PFSK-1 (cell line): ENCODE results near the gene NR2E3.

Experiments used
- FOXP2 ChIP-seq: optimal IDR thresholded peaks from 2 replicates; pipeline ENCODE3; 2011; ENCODE audit warnings: borderline replicate concordance, control low read depth, inconsistent platforms; ENCODE audit not compliant: insufficient read depth; ENCODE audit errors: extremely low read length, extremely low read depth
- POLR2AphosphoS5 ChIP-seq: IDR thresholded peaks from 2 replicates; pipeline ENCODE4 v1.6.1; 2012; ENCODE audit warnings: low read depth, mild to moderate bottlenecking, control low read depth, low read length, moderate library complexity
- SIN3A ChIP-seq: IDR thresholded peaks from 2 replicates; pipeline ENCODE4 v1.6.1; 2012; ENCODE audit warnings: mild to moderate bottlenecking, low read length, moderate library complexity, borderline replicate concordance; ENCODE audit not compliant: insufficient read depth
- TAF1 ChIP-seq: IDR thresholded peaks from 2 replicates; pipeline ENCODE4 v1.6.1; 2012; ENCODE audit warnings: low read length, control low read depth, borderline replicate concordance; ENCODE audit not compliant: insufficient read depth
- TF ChIP-seq, protein P1 (sequence below), 2 experiments: IDR thresholded peaks; 2 replicates each; pipeline versions ENCODE4 v1.6.1 to v1.8.0; 2011 to 2012; ENCODE audit warnings: low read depth in 2 of 2, low read length in 2 of 2, control low read depth in 1 of 2, inconsistent platforms in 1 of 2, mild to moderate bottlenecking in 1 of 2, moderate library complexity in 1 of 2; ENCODE audit not compliant: insufficient read depth in 1 of 2

Gene NR2E3

DNA sequence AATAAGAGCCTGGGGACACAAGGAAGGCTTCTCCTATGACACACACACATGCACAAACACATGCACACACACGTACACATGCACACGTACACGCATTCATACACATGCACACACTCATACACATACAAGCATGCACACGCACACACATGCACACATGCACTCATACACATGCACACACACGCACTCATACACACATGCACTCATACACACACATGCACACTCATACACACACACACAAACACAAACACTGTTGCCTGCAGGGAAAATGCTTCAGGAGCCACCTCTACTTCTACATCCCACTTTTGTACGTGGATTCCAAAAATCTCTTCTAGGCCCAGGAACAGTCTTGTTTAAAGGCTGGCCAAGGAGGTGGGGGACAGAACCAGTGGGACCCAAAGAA lies 20.7 kb upstream of the NR2E3 start:
- no peak for TF ChIP-seq SIN3A
- TF ChIP-seq TAF1 = no peak
- no peak for TF ChIP-seq FOXP2
- no peak for TF ChIP-seq POLR2AphosphoS5
- TF ChIP-seq, protein P1, sequence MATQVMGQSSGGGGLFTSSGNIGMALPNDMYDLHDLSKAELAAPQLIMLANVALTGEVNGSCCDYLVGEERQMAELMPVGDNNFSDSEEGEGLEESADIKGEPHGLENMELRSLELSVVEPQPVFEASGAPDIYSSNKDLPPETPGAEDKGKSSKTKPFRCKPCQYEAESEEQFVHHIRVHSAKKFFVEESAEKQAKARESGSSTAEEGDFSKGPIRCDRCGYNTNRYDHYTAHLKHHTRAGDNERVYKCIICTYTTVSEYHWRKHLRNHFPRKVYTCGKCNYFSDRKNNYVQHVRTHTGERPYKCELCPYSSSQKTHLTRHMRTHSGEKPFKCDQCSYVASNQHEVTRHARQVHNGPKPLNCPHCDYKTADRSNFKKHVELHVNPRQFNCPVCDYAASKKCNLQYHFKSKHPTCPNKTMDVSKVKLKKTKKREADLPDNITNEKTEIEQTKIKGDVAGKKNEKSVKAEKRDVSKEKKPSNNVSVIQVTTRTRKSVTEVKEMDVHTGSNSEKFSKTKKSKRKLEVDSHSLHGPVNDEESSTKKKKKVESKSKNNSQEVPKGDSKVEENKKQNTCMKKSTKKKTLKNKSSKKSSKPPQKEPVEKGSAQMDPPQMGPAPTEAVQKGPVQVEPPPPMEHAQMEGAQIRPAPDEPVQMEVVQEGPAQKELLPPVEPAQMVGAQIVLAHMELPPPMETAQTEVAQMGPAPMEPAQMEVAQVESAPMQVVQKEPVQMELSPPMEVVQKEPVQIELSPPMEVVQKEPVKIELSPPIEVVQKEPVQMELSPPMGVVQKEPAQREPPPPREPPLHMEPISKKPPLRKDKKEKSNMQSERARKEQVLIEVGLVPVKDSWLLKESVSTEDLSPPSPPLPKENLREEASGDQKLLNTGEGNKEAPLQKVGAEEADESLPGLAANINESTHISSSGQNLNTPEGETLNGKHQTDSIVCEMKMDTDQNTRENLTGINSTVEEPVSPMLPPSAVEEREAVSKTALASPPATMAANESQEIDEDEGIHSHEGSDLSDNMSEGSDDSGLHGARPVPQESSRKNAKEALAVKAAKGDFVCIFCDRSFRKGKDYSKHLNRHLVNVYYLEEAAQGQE (IDR thresholded peaks at IDR 0.05; ENCODE audit: insufficient read depth in 1 of 2, low read depth in 2 of 2, low read length in 2 of 2) = no peak

- no peak for TF ChIP-seq SIN3A
- TF ChIP-seq FOXP2 = no peak
- TF ChIP-seq POLR2AphosphoS5 = no peak
- TF ChIP-seq, protein P1 (IDR thresholded peaks at IDR 0.05; ENCODE audit: insufficient read depth in 1 of 2, low read depth in 2 of 2, low read length in 2 of 2) = no peak
- TF ChIP-seq TAF1 = no peak
These were observed 20.3 kb upstream of the NR2E3 start for GRCh38 chr15:71790081-71790480.

DNA sequence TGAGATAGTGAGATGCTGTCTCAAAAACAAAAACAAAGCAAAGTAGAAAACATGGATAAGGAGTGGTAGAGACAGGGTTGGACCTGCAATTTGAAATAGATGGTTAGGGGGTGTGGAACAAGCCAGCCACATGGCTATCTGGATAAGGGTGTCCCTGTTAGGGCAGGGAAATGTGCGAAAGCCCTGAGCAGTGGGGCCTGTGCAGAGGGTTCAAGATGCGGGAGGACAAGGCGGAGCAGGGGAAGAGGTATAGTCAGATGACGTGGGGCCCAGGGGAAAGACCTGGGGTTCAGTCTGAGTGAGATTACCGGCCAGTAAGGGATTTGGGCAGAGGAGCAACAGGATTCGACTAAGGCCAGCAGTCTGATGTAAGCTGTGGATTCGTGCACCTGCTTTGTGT lies 18.4 kb upstream of the NR2E3 start:
- TF ChIP-seq POLR2AphosphoS5 (no peak), FOXP2 (no peak), SIN3A (no peak)
- TF ChIP-seq, protein P1 (IDR thresholded peaks at IDR 0.05; ENCODE audit: insufficient read depth in 1 of 2, low read depth in 2 of 2, low read length in 2 of 2) = no peak

DNA sequence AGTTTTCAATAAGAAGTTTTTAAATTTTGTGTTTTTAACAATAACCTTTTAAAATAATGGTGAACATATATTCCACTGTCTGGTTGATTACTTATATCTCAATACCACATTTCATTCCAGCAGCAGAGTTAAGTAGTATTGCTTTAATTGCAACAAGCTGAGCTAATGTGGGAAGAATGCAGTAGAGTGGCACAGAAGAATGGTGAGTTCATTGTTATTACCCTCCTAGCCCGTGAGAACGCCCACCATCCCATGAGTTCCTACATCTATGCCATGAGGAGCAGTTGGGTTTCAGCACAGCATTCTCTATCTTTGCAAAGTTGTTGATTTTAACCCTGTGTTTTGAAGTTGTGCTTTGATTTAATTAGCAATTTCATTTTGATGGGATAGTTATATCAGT lies 17.8 kb upstream of the NR2E3 start:
- TF ChIP-seq TAF1 (no peak), POLR2AphosphoS5 (no peak), FOXP2 (no peak), SIN3A (no peak)
- TF ChIP-seq, protein P1 (IDR thresholded peaks at IDR 0.05; ENCODE audit: insufficient read depth in 1 of 2, low read depth in 2 of 2, low read length in 2 of 2) = no peak

GRCh38 chr15:71798641-71799040 lies 11.7 kb upstream of the NR2E3 start:
- TF ChIP-seq SIN3A = no peak
- TF ChIP-seq, protein P1 (IDR thresholded peaks at IDR 0.05; ENCODE audit: insufficient read depth in 1 of 2, low read depth in 2 of 2, low read length in 2 of 2) = no peak
- no peak for TF ChIP-seq TAF1
- no peak for TF ChIP-seq FOXP2
- TF ChIP-seq POLR2AphosphoS5 = no peak
